Measurements from ENCODE around the gene KDM2A. TPM values are rescaled to one million over a fixed set of nuclear protein-coding genes. Genes with fewer than 3 reads are reported as not detected.
"Not testable (repeated sequence)": the region's sequence is repeated elsewhere in the genome, so short reads cannot be mapped to it uniquely, and the experiment has no call there.

Gene KDM2A
- total and polyA plus RNA-seq, 5 donors from 2014 or later: 10.7 to 346 (median 12.1) TPM

GRCh38 chr11:67160872-67161783, 42.1 kb downstream of the KDM2A start:
- peak in 2 of 3 donors; percentile 13 to 21 for DNase-seq
- peaks cover 9% of the 10 kb centered on the region for H3K36me3 ChIP-seq (ENCODE audit: control insufficient read depth, insufficient read depth, low read length)
- Mint-ChIP-seq H3K4me1 (peaks cover 32 to 72% (median 54%) of the 10 kb centered on the region in 4 donors), H3K36me3 (peaks cover 14% of the 10 kb centered on the region), H3K4me3 (peak overlapping the region in 1 of 4 donors; percentile 36), H3K9me3 (no peaks in the 10 kb centered on the region), H3K27ac (peak overlapping the region; percentile 44 to 87 (median 63)), H3K27me3 (no peaks in the 10 kb centered on the region)
- ATAC-seq (ENCODE audit: low read depth in 2 of 2): peak; percentile 16 to 56
- no peaks in the 10 kb centered on the region for H3K27me3 ChIP-seq (ENCODE audit: control insufficient read depth, insufficient read depth, low read length)
- H3K9me3 ChIP-seq (ENCODE audit: control insufficient read depth in 2 of 2, low read length in 2 of 2): no peaks in the 10 kb centered on the region
- peak overlapping the region; percentile 66 for H3K27ac ChIP-seq (ENCODE audit: insufficient read depth, low read length, poor library complexity, severe bottlenecking)
- H3K4me3 ChIP-seq (ENCODE audit: low read depth, low read length): peak overlapping the region; percentile 54
- peaks cover 11% of the 10 kb centered on the region for H3K4me1 ChIP-seq (ENCODE audit: control insufficient read depth, insufficient read depth, low read length, poor library complexity, severe bottlenecking)

- ATAC-seq (ENCODE audit: low read depth in 2 of 2) (no peak), DNase-seq (no peak)
- no peak overlapping the region for H3K4me3 ChIP-seq (ENCODE audit: low read depth, low read length)
- no peaks in the 10 kb centered on the region for H3K9me3 ChIP-seq (ENCODE audit: control insufficient read depth in 2 of 2, low read length in 2 of 2)
- Mint-ChIP-seq H3K27ac (peak overlapping the region in 2 of 3 donors; percentile 65 to 82), H3K27me3 (no peaks in the 10 kb centered on the region), H3K4me3 (no peak overlapping the region), H3K36me3 (peaks cover 11% of the 10 kb centered on the region), H3K9me3 (no peaks in the 10 kb centered on the region), H3K4me1 (peaks cover 33 to 79% (median 60%) of the 10 kb centered on the region in 4 donors)
- no peak overlapping the region for H3K27ac ChIP-seq (ENCODE audit: insufficient read depth, low read length, poor library complexity, severe bottlenecking)
- H3K4me1 ChIP-seq (ENCODE audit: control insufficient read depth, insufficient read depth, low read length, poor library complexity, severe bottlenecking): peaks cover 12% of the 10 kb centered on the region
- H3K36me3 ChIP-seq (ENCODE audit: control insufficient read depth, insufficient read depth, low read length): peaks cover 9% of the 10 kb centered on the region
- no peaks in the 10 kb centered on the region for H3K27me3 ChIP-seq (ENCODE audit: control insufficient read depth, insufficient read depth, low read length)
Observed at GRCh38 chr11:67163006-67163405, 43.9 kb downstream of the KDM2A start.

- no peak overlapping the region for H3K27ac ChIP-seq (ENCODE audit: insufficient read depth, low read length, poor library complexity, severe bottlenecking)
- H3K36me3 Mint-ChIP-seq: peaks cover 8% of the 10 kb centered on the region
- no peaks in the 10 kb centered on the region for H3K27me3 ChIP-seq (ENCODE audit: control insufficient read depth, insufficient read depth, low read length)
- H3K4me3 Mint-ChIP-seq: no peak overlapping the region
- no peaks in the 10 kb centered on the region for H3K9me3 ChIP-seq (ENCODE audit: control insufficient read depth in 2 of 2, low read length in 2 of 2)
- peaks cover 29 to 65% (median 43%) of the 10 kb centered on the region in 4 donors for H3K4me1 Mint-ChIP-seq
- peaks cover 18% of the 10 kb centered on the region for H3K4me1 ChIP-seq (ENCODE audit: control insufficient read depth, insufficient read depth, low read length, poor library complexity, severe bottlenecking)
- ATAC-seq (ENCODE audit: low read depth in 2 of 2) (no peak), DNase-seq (no peak)
- no peak overlapping the region for H3K4me3 ChIP-seq (ENCODE audit: low read depth, low read length)
- H3K27ac Mint-ChIP-seq: peak overlapping the region in 2 of 3 donors; percentile 3 to 53
- H3K9me3 Mint-ChIP-seq: no peaks in the 10 kb centered on the region
- no peaks in the 10 kb centered on the region for H3K27me3 Mint-ChIP-seq
- peaks cover 3% of the 10 kb centered on the region for H3K36me3 ChIP-seq (ENCODE audit: control insufficient read depth, insufficient read depth, low read length)
Observed at GRCh38 chr11:67165623-67166022, 46.6 kb downstream of the KDM2A start.

- Mint-ChIP-seq H3K27me3 (no peaks in the 10 kb centered on the region), H3K4me3 (no peak overlapping the region), H3K36me3 (peaks cover 11% of the 10 kb centered on the region), H3K27ac (peak overlapping the region in 1 of 3 donors; percentile 80), H3K9me3 (no peaks in the 10 kb centered on the region), H3K4me1 (peaks cover 32 to 65% (median 42%) of the 10 kb centered on the region in 4 donors)
- Histone ChIP-seq H3K36me3 (ENCODE audit: control insufficient read depth, insufficient read depth, low read length) (peaks cover 8% of the 10 kb centered on the region), H3K4me3 (ENCODE audit: low read depth, low read length) (no peak overlapping the region), H3K4me1 (ENCODE audit: control insufficient read depth, insufficient read depth, low read length, poor library complexity, severe bottlenecking) (peaks cover 6% of the 10 kb centered on the region), H3K27ac (ENCODE audit: insufficient read depth, low read length, poor library complexity, severe bottlenecking) (no peak overlapping the region), H3K27me3 (ENCODE audit: control insufficient read depth, insufficient read depth, low read length) (no peaks in the 10 kb centered on the region), H3K9me3 (ENCODE audit: control insufficient read depth in 2 of 2, low read length in 2 of 2) (no peaks in the 10 kb centered on the region)
- no peak for ATAC-seq (ENCODE audit: low read depth in 2 of 2)
- DNase-seq: no peak
Observed at GRCh38 chr11:67167091-67167490, 48.0 kb downstream of the KDM2A start.

GRCh38 chr11:67167719-67168118, 48.7 kb downstream of the KDM2A start:
- DNase-seq (no peak), ATAC-seq (ENCODE audit: low read depth in 2 of 2) (no peak)
- H3K27me3 ChIP-seq (ENCODE audit: control insufficient read depth, insufficient read depth, low read length): no peaks in the 10 kb centered on the region
- H3K27ac ChIP-seq (ENCODE audit: insufficient read depth, low read length, poor library complexity, severe bottlenecking): no peak overlapping the region
- Mint-ChIP-seq H3K36me3 (peaks cover 11% of the 10 kb centered on the region), H3K4me1 (peaks cover 36 to 69% (median 44%) of the 10 kb centered on the region in 4 donors), H3K27ac (no peak overlapping the region), H3K4me3 (no peak overlapping the region), H3K27me3 (no peaks in the 10 kb centered on the region), H3K9me3 (no peaks in the 10 kb centered on the region)
- H3K4me1 ChIP-seq (ENCODE audit: control insufficient read depth, insufficient read depth, low read length, poor library complexity, severe bottlenecking): peaks cover 6% of the 10 kb centered on the region
- no peak overlapping the region for H3K4me3 ChIP-seq (ENCODE audit: low read depth, low read length)
- H3K36me3 ChIP-seq (ENCODE audit: control insufficient read depth, insufficient read depth, low read length): peaks cover 8% of the 10 kb centered on the region
- H3K9me3 ChIP-seq (ENCODE audit: control insufficient read depth in 2 of 2, low read length in 2 of 2): no peaks in the 10 kb centered on the region

- H3K9me3 ChIP-seq (ENCODE audit: control insufficient read depth in 2 of 2, low read length in 2 of 2); H3K4me3 ChIP-seq (ENCODE audit: low read depth, low read length); DNase-seq; H3K36me3 Mint-ChIP-seq; H3K4me1 ChIP-seq (ENCODE audit: control insufficient read depth, insufficient read depth, low read length, poor library complexity, severe bottlenecking); H3K27me3 Mint-ChIP-seq; H3K9me3 Mint-ChIP-seq; H3K27ac ChIP-seq (ENCODE audit: insufficient read depth, low read length, poor library complexity, severe bottlenecking); ATAC-seq (ENCODE audit: low read depth in 2 of 2); H3K4me3 Mint-ChIP-seq; H3K27me3 ChIP-seq (ENCODE audit: control insufficient read depth, insufficient read depth, low read length); H3K36me3 ChIP-seq (ENCODE audit: control insufficient read depth, insufficient read depth, low read length): not testable (repeated sequence)
- peak overlapping the region in 1 of 3 donors; percentile 36 for H3K27ac Mint-ChIP-seq
- peaks cover 28 to 58% (median 41%) of the 10 kb centered on the region in 4 donors for H3K4me1 Mint-ChIP-seq
Observed at GRCh38 chr11:67168911-67169310, 49.8 kb downstream of the KDM2A start.

- H3K27me3 Mint-ChIP-seq: no peaks in the 10 kb centered on the region
- peak overlapping the region in 1 of 3 donors; percentile 52 for H3K27ac Mint-ChIP-seq
- H3K4me1 Mint-ChIP-seq: peaks cover 36 to 52% (median 43%) of the 10 kb centered on the region in 4 donors
- H3K4me3 ChIP-seq (ENCODE audit: low read depth, low read length): no peak overlapping the region
- no peaks in the 10 kb centered on the region for H3K4me1 ChIP-seq (ENCODE audit: control insufficient read depth, insufficient read depth, low read length, poor library complexity, severe bottlenecking)
- ATAC-seq (ENCODE audit: low read depth in 2 of 2) (no peak), DNase-seq (no peak)
- peaks cover 6% of the 10 kb centered on the region for H3K36me3 Mint-ChIP-seq
- no peak overlapping the region for H3K4me3 Mint-ChIP-seq
- H3K9me3 Mint-ChIP-seq: no peaks in the 10 kb centered on the region
- H3K9me3 ChIP-seq (ENCODE audit: control insufficient read depth in 2 of 2, low read length in 2 of 2): no peaks in the 10 kb centered on the region
- peaks cover 9% of the 10 kb centered on the region for H3K36me3 ChIP-seq (ENCODE audit: control insufficient read depth, insufficient read depth, low read length)
- H3K27ac ChIP-seq (ENCODE audit: insufficient read depth, low read length, poor library complexity, severe bottlenecking): no peak overlapping the region
- H3K27me3 ChIP-seq (ENCODE audit: control insufficient read depth, insufficient read depth, low read length): no peaks in the 10 kb centered on the region
Observed at GRCh38 chr11:67174311-67174710, 55.2 kb downstream of the KDM2A start.

All from CD4-positive, CD25-positive, alpha-beta regulatory T cell (primary cell).